ENCODE results near the gene PRX.

DNA sequence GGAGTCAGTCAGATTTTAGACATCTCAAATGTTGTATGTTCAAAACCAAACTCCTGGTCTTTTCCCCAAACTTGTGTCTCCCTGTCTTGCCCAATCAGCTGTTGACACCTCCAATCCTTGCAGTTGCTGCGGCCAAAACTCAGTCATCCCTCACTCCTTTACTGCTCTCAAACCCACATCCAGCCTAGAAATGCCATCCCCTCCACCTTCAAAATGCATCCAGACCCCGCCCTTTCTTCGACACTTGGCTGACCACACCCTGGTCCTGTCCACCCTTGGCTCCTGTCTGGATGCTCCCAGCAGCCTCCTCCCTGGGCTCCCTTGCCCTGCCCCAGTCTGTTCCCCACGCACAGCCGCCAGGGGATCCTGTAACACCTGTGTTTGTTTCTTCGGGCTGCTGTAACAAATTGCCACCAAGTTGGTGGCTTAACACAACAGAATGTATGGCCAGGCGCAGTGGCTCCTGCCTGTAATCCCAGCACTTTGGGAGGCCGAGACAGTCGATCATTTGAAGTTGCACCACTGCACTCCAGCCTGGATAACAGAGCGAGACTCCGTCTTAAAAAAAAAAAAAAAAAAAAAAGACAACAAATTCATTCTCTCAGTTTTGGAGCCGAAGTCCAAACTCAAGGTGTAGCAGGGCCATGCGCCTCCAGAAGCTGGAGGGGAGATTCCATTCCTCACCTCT, 53.0 kb downstream of the PRX start:
- TF ChIP-seq HNF4G (IDR thresholded peaks at IDR 0.05) (no peak), CTCF (IDR thresholded peaks at IDR 0.05; ENCODE audit: low read depth, low read length, missing input control) (no peak), EGR1 (IDR thresholded peaks at IDR 0.05; ENCODE audit: low read depth in 2 of 2) (no peak), RAD21 (IDR thresholded peaks at IDR 0.05) (no peak), FOXA1 (IDR thresholded peaks at IDR 0.05) (no peak), YY1 (IDR thresholded peaks at IDR 0.05) (no peak), RXRA (IDR thresholded peaks at IDR 0.05) (no peak), NR2F2 (IDR thresholded peaks at IDR 0.05) (no peak), ZBTB33 (IDR thresholded peaks at IDR 0.05) (no peak), TAF1 (conservative IDR thresholded peaks at IDR 0.05) (no peak), JUND (IDR thresholded peaks at IDR 0.05) (no peak)
- TF ChIP-seq, protein P1, sequence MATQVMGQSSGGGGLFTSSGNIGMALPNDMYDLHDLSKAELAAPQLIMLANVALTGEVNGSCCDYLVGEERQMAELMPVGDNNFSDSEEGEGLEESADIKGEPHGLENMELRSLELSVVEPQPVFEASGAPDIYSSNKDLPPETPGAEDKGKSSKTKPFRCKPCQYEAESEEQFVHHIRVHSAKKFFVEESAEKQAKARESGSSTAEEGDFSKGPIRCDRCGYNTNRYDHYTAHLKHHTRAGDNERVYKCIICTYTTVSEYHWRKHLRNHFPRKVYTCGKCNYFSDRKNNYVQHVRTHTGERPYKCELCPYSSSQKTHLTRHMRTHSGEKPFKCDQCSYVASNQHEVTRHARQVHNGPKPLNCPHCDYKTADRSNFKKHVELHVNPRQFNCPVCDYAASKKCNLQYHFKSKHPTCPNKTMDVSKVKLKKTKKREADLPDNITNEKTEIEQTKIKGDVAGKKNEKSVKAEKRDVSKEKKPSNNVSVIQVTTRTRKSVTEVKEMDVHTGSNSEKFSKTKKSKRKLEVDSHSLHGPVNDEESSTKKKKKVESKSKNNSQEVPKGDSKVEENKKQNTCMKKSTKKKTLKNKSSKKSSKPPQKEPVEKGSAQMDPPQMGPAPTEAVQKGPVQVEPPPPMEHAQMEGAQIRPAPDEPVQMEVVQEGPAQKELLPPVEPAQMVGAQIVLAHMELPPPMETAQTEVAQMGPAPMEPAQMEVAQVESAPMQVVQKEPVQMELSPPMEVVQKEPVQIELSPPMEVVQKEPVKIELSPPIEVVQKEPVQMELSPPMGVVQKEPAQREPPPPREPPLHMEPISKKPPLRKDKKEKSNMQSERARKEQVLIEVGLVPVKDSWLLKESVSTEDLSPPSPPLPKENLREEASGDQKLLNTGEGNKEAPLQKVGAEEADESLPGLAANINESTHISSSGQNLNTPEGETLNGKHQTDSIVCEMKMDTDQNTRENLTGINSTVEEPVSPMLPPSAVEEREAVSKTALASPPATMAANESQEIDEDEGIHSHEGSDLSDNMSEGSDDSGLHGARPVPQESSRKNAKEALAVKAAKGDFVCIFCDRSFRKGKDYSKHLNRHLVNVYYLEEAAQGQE (IDR thresholded peaks at IDR 0.05) = no peak
- TF ChIP-seq, protein P2, sequence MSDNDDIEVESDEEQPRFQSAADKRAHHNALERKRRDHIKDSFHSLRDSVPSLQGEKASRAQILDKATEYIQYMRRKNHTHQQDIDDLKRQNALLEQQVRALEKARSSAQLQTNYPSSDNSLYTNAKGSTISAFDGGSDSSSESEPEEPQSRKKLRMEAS (IDR thresholded peaks at IDR 0.05) = no peak
- TF ChIP-seq, protein P3, sequence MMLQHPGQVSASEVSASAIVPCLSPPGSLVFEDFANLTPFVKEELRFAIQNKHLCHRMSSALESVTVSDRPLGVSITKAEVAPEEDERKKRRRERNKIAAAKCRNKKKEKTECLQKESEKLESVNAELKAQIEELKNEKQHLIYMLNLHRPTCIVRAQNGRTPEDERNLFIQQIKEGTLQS (IDR thresholded peaks at IDR 0.05) = no peak
